ENCODE measurements around the gene DHRS2.

The DHRS2 gene

DNA sequence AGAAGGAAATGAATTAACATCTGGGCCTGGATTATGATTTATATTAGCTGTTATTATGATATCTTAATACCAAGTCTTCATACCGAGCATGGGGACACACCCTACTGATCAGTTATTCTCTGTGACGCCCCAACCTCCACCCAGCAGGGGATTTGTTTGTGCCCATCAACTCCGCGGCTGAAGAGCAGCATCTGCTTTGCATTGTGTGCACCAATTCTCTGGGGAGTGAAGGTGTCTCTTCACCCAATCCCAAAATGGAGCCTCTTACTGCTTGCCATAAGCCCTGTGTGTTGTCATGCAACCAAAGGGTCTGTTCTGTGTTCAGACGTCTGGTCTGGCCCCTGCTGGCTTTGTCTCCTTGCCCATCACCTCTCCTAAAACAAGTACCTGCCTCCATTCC lies 25.4 kb downstream of the DHRS2 start:
- Histone ChIP-seq H3K36me3 (replicated peaks; ENCODE audit: low read depth, low read length) (no peaks in the 10 kb centered on the region), H3K4me1 (ENCODE audit: low read length) (no peaks in the 10 kb centered on the region), H4K20me1 (ENCODE audit: insufficient read depth, low read length) (no peaks in the 10 kb centered on the region), H2AFZ (ENCODE audit: low read depth, low read length) (no peak overlapping the region), H3K9ac (ENCODE audit: low read length) (no peak overlapping the region), H3K79me2 (ENCODE audit: low read length) (no peaks in the 10 kb centered on the region), H3K9me3 (ENCODE audit: insufficient read depth, low read length) (no peaks in the 10 kb centered on the region), H3K27me3 (ENCODE audit: low read depth, low read length) (peaks cover 18% of the 10 kb centered on the region; the same call in 1 of the 2 replicates), H3K4me3 (ENCODE audit: low read length) (no peak overlapping the region), H3K4me2 (ENCODE audit: low read length) (no peak overlapping the region), H3K27ac (ENCODE audit: low read length) (no peak overlapping the region)
- TF ChIP-seq, protein P1, sequence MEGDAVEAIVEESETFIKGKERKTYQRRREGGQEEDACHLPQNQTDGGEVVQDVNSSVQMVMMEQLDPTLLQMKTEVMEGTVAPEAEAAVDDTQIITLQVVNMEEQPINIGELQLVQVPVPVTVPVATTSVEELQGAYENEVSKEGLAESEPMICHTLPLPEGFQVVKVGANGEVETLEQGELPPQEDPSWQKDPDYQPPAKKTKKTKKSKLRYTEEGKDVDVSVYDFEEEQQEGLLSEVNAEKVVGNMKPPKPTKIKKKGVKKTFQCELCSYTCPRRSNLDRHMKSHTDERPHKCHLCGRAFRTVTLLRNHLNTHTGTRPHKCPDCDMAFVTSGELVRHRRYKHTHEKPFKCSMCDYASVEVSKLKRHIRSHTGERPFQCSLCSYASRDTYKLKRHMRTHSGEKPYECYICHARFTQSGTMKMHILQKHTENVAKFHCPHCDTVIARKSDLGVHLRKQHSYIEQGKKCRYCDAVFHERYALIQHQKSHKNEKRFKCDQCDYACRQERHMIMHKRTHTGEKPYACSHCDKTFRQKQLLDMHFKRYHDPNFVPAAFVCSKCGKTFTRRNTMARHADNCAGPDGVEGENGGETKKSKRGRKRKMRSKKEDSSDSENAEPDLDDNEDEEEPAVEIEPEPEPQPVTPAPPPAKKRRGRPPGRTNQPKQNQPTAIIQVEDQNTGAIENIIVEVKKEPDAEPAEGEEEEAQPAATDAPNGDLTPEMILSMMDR (IDR thresholded peaks at IDR 0.05; ENCODE audit: low read depth, low read length): no peak
- TF ChIP-seq EZH2phosphoT487 (IDR thresholded peaks at IDR 0.05; ENCODE audit: low read depth): no peak

DNA sequence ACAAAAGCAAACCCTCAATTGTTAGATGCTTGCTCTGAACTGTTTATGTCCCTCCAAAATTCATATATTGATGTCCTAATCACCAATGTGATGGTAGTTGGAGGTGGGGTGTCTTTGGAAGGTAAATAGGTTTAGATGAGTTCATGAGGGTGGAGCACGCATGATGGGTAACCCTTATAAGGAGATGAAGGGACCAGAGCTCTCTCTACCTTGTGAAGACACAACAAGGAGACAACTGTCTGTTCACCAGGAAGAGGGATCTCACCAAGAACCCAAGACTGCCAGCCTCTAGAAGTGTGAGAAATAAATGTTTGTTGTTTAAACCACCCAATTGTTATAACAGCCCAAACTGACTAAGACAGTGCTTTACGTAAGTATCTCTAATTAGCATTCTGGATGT lies 27.0 kb downstream of the DHRS2 start:
- no peaks in the 10 kb centered on the region for H3K9me3 ChIP-seq (ENCODE audit: insufficient read depth, low read length)
- no peak overlapping the region for H3K27ac ChIP-seq (ENCODE audit: low read length)
- H3K27me3 ChIP-seq (ENCODE audit: low read depth, low read length): peaks cover 31% of the 10 kb centered on the region; the same call in 1 of the 2 replicates
- no peaks in the 10 kb centered on the region for H3K79me2 ChIP-seq (ENCODE audit: low read length)
- no peak overlapping the region for H2AFZ ChIP-seq (ENCODE audit: low read depth, low read length)
- TF ChIP-seq EZH2phosphoT487 (IDR thresholded peaks at IDR 0.05; ENCODE audit: low read depth): no peak
- TF ChIP-seq, protein P1 (IDR thresholded peaks at IDR 0.05; ENCODE audit: low read depth, low read length): no peak
- H3K36me3 ChIP-seq (replicated peaks; ENCODE audit: low read depth, low read length): no peaks in the 10 kb centered on the region
- no peaks in the 10 kb centered on the region for H4K20me1 ChIP-seq (ENCODE audit: insufficient read depth, low read length)
- H3K4me3 ChIP-seq (ENCODE audit: low read length): no peak overlapping the region
- H3K9ac ChIP-seq (ENCODE audit: low read length): no peak overlapping the region
- no peaks in the 10 kb centered on the region for H3K4me1 ChIP-seq (ENCODE audit: low read length)
- no peak overlapping the region for H3K4me2 ChIP-seq (ENCODE audit: low read length)

DNA sequence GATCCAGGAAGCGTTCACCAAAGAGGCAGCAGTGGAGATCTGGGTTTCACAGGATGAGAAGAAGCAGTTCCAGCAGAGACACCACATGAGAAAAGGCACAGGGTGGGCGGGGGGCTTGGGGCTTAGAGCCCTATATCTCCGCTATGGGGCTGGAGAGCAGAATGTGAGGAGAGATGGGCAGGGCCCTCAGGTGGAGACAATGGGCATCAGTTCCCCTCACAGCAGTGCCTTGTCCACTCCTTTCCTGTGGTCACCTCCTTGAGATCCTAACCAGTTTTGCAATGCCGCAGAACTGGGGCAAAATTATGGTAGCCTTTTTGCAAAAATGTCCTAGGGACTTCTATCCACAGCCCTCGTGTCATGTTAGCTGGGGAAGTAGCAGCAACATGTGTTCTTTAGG lies 27.5 kb downstream of the DHRS2 start:
- no peaks in the 10 kb centered on the region for H3K9me3 ChIP-seq (ENCODE audit: insufficient read depth, low read length)
- TF ChIP-seq EZH2phosphoT487 (IDR thresholded peaks at IDR 0.05; ENCODE audit: low read depth): no peak
- TF ChIP-seq, protein P1 (IDR thresholded peaks at IDR 0.05; ENCODE audit: low read depth, low read length): no peak

DNA sequence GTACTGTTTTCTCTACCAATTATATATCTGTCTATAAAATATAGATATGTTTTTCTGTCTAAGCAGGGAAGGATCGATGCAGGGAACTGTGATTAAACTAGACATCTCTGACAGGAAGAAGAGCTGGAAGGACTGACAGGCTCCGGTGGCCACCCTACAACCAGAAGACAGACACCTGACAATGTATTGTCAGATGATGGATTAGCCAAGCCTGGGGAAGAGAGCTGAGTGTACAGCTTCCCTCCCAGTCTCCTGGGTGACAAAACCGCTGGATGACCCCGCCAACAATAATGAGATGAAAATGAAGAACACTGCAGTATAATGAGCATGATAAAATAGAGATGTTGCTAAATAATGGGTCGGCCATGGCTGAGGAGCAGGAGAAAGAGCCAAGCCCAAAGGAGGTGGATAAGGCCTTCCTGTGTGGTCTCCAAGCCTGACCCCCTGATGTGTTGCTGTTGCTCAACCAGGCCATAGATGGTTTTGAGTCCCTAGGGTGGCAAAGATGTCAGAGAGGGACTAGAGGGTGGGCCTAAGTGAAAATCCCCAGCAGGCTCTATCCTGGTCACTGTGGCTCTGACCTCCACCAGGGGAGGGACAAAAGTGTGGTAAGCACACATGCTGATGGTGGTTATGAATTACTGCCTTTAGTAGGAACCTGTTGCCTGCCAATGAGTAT lies 28.2 kb downstream of the DHRS2 start:
- Histone ChIP-seq H2AFZ (ENCODE audit: low read depth, low read length) (no peak overlapping the region), H3K79me2 (ENCODE audit: low read length) (no peaks in the 10 kb centered on the region), H3K4me2 (ENCODE audit: low read length) (no peak overlapping the region), H3K27ac (ENCODE audit: low read length) (no peak overlapping the region), H3K36me3 (replicated peaks; ENCODE audit: low read depth, low read length) (no peaks in the 10 kb centered on the region), H3K27me3 (ENCODE audit: low read depth, low read length) (peaks cover 27% of the 10 kb centered on the region; the same call in 1 of the 2 replicates), H3K4me1 (ENCODE audit: low read length) (no peaks in the 10 kb centered on the region), H3K9ac (ENCODE audit: low read length) (no peak overlapping the region), H3K4me3 (ENCODE audit: low read length) (no peak overlapping the region), H4K20me1 (ENCODE audit: insufficient read depth, low read length) (no peaks in the 10 kb centered on the region), H3K9me3 (ENCODE audit: insufficient read depth, low read length) (no peaks in the 10 kb centered on the region)
- TF ChIP-seq EZH2phosphoT487 (IDR thresholded peaks at IDR 0.05; ENCODE audit: low read depth): no peak
- TF ChIP-seq, protein P1 (IDR thresholded peaks at IDR 0.05; ENCODE audit: low read depth, low read length): no peak

More for the DNA sequence above, 27.5 kb downstream of the DHRS2 start:
- peaks cover 28% of the 10 kb centered on the region; the same call in 1 of the 2 replicates for H3K27me3 ChIP-seq (ENCODE audit: low read depth, low read length)
- no peak overlapping the region for H3K27ac ChIP-seq (ENCODE audit: low read length)
- H3K9ac ChIP-seq (ENCODE audit: low read length): no peak overlapping the region
- no peaks in the 10 kb centered on the region for H4K20me1 ChIP-seq (ENCODE audit: insufficient read depth, low read length)
- no peaks in the 10 kb centered on the region for H3K36me3 ChIP-seq (replicated peaks; ENCODE audit: low read depth, low read length)
- no peaks in the 10 kb centered on the region for H3K79me2 ChIP-seq (ENCODE audit: low read length)
- no peaks in the 10 kb centered on the region for H3K4me1 ChIP-seq (ENCODE audit: low read length)
- H3K4me2 ChIP-seq (ENCODE audit: low read length): no peak overlapping the region
- H3K4me3 ChIP-seq (ENCODE audit: low read length): no peak overlapping the region
- H2AFZ ChIP-seq (ENCODE audit: low read depth, low read length): no peak overlapping the region

All from OCI-LY3 (cell line).